Cerebellar cortex (tissue), 1 donor: ENCODE data around the gene CLK2.
"Not testable (repeated sequence)": the region's sequence is repeated elsewhere in the genome, so short reads cannot be mapped to it uniquely, and the experiment has no call there.

ENCODE experiments used
- DNase-seq: peaks from one replicate; pipeline ENCODE4 v3.0.0-alpha.2; 2015; ENCODE audit warnings: low spot score

Gene CLK2

DNA sequence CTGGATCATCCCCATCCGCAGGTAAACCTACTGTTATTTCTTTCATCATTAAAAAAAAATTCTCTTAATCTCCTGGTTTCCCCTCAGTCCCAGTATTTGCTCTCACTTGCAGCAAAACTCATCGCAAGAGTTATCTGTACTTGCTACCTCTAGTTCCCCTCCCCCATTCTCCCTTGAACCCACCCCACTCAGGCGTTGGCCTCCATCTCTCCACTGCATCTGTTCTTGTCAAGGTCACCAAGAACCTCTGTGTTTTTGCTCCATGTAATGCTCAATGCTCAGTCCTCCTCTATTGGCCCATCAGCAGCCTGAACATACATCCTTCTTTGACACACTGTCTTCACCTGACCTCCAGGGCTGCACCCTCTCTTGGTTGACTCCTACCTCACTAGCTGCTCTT, 23.4 kb upstream of the CLK2 start:
- no peak for DNase-seq

DNA sequence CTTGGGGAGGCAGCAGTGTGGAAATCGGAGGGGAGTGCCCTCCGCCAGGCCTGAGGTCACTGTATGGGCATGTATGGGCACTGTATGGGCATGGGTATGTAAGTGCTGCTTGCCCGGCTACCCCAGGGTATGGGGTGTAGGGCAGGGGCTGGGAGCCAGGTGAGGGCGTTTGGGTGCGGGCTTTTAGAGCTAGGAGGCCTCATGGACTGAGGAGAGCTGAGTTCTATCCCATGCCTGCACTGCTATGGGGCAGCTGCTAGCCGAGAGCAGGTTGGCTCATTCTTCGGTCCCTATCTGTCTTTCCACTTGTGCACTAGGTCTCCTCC, 22.6 kb upstream of the CLK2 start:
- DNase-seq = no peak

DNA sequence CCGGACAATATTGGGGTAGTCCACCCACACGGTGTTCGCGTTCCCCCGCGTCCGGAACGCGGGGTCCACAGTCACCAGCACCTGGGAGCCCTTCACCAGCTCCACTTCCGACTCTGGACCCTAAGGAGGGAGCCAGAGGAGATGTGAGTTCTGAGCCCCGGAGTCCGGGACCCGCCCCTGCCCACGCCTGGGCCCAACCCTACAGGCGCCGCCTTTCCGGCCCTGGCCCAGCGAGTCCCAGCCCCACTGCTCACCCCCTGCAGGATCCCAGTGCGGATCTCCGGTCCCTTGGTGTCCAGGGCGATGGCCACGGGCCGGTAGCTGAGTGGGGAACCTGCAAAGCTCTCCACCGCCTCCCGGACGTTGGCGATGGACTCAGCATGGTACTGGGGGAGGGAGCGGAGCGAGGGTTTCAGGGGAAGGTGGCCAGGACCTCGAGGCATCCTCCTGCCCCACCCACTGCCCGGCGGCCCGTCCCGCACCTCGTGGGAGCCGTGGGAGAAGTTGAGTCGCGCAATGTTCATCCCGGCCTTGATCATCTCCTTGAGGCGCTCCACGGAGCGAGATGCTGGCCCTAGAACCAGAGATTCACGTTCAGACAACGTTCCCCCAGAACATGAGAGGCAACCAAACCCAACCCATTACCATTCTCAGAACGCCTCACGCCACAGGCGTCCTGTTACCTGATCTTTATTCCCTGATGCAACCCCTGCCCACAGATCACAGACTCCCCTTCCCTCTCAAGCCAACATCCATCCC, 22.1 kb upstream of the CLK2 start:
- no peak for DNase-seq

DNA sequence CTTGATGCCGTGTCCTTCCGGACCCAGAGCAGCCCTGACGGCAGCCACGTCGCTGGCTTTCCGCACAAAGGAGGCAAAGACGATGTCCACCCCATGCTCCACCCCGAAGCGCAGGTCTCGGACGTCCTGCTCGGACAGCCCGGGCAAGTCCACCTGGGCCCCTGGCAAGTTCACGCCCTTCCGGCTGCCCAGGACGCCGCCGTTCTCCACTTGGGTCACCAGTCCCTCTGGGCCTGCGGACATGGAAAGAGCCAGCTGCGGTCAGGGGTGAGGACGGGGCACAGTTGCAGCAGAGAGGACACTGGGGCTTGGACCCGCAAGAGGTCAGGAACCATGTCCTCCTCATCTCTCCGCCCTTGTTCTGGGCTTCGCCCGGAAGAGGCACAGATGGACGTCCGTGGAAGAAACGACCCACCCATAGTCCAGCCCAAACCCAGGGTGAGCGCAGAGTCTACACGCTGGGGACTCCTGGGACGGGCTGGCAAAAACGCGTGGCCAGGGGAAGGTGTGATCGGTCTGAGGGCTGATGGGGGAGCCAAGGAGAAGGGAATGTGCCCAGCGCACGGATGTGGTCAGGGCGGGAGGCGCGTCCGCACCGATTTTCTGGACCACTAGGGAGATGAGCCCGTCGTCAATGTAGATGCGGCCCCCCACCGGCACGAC, 21.3 kb upstream of the CLK2 start:
- no peak for DNase-seq

DNA sequence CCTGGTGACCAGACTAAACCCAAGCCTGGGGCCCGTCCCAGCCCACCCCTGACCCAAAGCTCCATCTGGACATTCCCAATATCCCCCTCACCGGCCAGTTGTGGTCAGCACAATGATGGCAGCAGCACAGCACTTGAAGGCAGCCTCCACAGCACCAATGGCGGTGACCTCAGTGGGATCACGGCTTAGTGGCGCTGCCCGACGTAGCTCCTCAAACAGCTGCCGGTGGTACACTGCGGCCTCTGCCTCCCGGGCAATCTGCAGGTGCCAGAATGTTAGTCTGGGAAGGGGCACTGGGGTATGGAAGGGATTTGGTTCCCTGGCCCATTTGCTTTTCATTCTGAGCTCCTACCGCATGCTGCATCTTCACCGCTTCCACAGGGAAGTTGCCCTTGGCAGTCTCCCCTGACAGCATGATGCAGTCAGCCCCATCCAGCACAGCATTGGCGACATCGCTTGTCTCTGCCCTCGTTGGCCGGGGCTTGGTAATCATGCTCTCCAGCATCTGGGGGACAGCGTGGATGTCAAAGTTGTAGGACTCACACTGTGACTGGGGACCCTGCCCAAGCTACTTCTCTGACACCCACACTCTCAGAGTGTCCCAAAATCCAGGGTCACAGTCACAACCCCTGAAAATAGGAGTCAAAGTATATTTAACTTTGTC, 19.9 kb upstream of the CLK2 start:
- no peak for DNase-seq

DNA sequence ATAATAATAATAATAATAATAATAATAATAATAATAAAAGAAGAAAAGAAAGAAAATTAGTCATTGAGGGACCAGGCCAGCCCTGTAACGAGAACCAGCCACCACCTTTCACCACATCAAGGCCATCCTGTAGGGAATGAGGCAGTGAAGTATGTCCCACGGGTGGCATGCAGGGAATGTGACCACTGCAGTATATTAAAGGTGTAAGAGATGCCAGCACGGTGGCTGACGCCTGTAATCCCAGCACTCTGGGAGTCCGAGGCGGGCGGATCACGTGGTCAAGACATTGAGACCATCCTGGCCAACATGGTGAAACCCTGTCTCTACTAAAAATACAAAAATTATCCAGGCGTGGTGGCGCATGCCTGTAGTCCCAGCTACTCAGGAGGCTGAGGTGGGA, 17.7 kb upstream of the CLK2 start:
- not testable (repeated sequence) for DNase-seq

DNA sequence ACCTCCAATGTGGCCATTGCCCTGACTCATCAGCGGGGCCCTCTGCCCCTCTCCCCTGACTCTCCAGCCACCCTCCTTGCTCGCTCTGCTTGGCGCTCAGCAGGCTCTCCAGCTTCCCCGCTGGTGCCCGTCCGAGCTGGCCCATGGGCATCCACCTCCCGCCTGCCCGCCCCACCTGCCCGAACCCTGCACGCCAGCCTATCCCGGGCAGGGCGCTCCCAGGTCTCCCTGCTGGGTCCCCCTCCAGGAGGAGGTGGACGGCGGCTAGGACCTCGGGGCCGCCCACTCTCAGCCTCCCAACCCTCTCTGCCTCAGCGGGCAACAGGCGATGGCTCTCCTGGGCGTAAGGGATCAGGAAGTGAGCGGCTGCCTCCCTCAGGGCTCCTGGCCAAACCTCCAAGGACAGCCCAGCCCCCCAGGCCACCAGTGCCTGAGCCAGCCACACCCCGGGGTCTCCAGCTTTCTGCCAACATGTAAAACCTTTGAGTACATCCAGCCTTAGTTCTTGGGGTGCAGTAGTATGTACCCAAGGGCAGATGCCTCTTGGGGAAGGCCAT, 14.8 kb upstream of the CLK2 start:
- no peak for DNase-seq

DNA sequence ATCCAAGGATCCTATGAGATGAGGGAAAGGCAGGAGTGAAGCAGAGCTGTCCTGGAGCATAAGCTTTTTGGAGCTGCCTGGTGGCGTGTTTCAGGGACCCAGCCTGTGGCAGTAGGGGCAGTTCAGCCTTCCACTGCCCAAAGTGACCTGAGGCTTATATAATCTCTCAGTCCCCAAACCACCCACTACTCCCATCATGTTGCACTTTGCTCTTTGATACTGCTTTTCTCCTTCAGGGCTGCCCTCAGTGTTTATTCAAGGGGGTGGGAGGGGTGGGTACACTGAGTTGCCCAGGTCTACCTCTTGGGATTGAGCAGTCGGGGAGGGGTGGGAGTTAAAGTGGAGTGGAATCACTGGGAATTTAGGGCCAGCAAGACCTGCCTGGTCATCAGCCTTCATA, 13.2 kb upstream of the CLK2 start:
- DNase-seq = no peak

DNA sequence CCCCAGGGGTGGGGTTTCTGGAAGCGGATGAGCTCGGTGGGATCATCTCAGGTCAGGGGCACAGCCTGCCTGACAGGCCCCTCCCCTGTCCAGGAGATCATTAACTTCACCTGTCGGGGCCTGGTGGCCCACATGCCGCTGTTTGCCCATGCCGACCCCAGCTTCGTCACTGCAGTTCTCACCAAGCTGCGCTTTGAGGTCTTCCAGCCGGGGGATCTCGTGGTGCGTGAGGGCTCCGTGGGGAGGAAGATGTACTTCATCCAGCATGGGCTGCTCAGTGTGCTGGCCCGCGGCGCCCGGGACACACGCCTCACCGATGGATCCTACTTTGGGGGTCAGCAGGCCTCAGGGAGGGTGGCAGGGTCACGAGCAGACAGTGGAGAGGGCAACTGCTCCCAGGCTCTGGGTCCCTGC, 12.3 kb upstream of the CLK2 start:
- no peak for DNase-seq

DNA sequence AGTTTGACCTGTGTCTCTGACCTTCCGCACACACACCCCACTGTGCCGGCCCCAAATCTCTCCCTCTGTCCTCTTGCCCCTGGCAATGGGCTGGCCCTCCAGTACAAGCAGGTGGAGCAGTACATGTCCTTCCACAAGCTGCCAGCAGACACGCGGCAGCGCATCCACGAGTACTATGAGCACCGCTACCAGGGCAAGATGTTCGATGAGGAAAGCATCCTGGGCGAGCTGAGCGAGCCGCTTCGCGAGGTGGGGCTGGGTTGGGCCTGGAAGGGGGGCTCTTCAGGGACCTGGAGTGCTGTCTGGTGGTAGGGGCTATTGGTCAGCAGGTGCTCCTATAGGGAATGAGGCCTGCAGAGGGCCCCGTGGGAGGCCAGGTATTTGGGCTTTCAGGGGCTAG, 11.8 kb upstream of the CLK2 start:
- no peak for DNase-seq

DNA sequence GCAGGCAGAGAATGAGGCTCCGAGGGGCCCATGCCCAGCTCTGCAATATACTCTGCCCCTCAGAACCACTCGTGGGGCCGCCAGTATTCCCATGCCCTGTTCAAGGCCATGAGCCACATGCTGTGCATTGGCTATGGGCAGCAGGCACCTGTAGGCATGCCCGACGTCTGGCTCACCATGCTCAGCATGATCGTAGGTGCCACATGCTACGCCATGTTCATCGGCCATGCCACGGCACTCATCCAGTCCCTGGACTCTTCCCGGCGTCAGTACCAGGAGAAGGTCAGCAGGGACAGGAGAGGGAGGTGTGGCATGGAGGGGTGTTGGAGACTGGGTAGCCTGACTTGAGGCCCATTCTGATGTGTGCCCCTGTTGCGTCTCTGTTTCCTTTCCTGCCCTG, 11.2 kb upstream of the CLK2 start:
- no peak for DNase-seq

DNA sequence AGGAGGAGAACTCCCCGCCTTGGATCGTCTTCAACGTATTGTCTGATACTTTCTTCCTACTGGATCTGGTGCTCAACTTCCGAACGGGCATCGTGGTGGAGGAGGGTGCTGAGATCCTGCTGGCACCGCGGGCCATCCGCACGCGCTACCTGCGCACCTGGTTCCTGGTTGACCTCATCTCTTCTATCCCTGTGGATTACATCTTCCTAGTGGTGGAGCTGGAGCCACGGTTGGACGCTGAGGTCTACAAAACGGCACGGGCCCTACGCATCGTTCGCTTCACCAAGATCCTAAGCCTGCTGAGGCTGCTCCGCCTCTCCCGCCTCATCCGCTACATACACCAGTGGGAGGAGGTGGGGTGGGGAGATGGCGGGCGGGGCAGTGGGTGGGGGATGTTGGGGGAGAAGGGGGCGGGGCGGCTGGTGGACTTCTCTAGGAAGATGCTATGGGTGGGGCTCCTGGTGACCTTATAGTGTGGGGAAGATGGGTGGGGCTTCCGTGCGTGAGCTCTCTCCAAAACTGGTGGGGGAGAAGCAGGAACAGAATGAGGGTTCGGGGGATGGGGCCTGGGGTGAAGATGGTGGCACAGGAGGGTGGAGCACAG, 9.3 kb upstream of the CLK2 start:
- no peak for DNase-seq

DNA sequence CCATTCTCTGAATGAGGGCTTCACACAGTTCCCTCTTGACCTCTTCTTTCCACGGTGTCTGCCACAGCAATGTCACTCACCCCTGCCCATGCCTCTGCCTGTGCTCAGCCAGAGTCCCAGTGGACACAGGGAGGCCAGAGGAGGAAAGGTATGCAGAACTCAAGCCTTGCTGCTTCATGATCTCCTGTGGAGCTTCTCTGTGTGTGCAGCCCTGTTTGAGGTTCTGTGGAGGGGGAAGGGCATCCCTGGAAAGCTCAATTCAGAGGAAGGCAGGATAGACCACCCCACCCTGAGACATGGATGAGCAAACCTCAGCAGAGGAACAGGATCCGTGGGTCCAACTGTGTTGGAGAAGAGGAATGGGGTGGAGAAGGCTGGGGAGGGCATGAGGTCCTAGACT, 6.0 kb upstream of the CLK2 start:
- DNase-seq = peak; percentile 22

DNA sequence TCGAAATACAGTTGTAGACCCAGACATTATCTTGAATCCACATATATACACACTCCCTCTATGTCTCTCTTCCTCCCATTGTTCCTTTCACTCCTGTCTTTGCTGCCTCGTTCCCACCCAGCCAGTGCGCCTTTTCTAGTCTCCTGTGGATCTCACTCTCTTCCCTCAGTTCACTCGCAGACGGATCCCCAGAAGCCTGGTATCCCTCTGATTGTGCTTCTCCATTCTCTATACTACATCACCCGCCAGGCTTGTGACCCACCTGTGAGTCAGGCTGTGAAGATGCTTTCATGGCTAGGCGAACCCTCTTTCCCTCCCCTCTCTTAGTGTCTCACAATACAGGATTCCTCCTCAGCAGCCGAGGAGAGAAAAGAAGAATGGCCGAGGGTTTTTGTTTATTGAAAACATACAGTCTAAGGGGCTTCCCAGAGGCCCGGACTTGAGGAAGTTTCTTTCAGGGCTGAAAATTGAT, 5.4 kb upstream of the CLK2 start:
- DNase-seq = no peak

DNA sequence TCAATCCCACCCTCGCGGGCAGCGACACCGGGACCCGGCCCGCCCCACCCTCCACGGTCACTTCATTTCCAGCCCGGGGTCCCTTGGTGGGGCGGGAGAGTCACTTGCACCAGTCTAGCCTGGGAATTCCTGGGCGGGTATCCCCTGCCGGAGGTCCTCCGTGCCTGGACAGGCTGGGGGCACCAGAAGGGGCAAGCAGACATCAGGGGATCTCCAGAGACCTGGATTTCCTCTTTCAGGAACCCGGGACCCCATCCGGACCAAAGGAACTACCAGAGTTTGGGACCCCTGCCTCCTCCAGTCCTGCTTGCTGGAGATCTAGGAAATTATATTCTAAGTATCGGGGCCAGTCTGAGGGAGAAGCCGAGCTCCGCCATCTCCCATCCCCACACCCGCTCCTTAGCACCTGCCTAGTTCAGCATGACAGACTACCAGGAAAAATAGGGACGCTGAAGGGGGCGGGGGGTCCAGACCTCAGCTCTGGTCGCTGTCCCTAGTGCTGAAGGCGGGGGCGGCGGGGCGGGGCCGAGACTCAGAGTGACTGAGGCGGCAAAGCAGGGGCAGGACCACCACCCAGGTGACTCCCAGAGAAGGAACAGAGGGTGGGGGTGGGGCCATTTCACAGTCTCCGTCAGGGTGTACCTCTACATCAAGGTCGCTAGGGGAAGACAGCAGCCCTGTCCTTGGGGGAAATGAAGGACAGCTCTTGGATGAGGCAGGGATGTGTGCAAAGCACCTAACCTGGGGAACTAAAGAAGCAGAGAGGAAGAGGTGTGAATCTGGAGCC, 4.8 kb upstream of the CLK2 start:
- peak; percentile 89 for DNase-seq

DNA sequence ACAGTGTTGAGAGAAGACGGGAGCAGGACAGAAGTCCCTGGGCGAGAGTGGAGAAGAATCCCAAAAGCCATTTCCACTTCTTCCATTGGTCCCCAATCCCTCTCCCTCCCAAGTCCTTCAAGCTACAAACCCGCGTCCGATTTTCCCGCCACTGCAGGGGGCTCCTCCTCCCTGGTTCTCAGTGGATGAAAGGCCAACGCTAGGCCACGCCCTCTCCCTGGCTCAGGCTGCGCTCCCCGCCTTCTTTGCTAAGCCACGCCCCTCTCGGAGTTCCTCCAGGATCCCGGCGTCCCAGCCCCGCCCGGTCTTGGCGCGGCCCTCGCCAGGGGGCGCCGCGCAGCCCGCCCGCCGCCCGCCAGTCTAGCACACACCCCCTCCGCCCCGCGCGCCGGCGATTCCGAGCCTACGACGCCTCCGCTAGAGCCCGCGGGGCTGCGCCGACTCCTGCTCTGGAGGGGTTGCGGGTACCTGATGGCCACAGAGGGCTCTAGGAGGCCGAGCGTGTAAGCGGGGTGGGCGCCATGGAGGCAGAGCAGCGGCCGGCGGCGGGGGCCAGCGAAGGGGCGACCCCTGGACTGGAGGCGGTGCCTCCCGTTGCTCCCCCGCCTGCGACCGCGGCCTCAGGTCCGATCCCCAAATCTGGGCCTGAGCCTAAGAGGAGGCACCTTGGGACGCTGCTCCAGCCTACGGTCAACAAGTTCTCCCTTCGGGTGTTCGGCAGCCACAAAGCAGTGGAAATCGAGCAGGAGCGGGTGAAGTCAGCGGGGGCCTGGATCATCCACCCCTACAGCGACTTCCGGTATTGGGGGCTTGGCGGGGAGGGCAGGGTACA, 4.0 kb upstream of the CLK2 start, which contains the start of gene HCN3:
Gene HCN3, plus strand, starts transcription at position 394 of the 832 bp plus-strand sequence. Its CDS starts 128 bp downstream, at position 522.
- DNase-seq = peak; percentile 99

DNA sequence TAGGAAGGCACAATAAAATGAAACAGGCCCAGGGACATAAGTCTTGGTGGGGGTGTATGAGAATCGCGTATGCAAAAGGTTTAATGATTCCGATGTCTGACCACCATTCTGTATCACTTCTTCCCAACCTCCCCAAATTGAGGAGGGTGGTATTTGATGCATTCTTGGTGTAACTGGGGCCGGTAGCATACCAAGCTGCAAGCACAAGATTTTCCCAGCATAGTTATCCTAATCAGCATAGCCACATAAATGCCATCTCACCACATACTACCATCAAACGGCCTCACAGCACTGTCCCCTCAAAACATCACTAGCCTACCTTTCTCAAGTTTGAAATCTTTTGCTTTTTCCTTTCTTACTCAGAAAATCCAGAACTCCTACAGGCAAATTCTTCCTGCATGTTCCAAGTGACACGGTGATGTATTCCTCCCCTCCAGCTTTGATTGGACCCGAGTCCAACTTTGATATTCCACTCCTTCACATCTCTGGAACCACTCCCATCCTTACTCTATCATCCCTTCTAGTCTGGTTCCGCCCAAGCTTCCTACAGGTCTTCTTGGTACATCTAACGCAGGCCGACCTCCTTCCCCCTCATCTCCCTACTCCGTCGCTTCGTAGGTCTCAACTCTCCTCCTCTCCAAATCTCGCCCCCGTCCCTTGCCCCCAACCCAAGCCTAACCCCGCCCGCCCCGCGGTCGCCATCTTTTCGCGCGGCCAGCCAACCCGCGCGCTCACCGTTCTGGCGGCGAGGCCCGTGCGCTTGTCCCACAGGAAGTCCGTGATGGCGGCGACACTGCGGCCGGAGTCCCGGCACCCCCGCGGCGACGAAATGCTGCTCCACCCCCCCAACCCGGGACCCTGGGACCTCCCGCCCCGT, 600 bp downstream of the CLK2 start:
- DNase-seq = no peak

DNA sequence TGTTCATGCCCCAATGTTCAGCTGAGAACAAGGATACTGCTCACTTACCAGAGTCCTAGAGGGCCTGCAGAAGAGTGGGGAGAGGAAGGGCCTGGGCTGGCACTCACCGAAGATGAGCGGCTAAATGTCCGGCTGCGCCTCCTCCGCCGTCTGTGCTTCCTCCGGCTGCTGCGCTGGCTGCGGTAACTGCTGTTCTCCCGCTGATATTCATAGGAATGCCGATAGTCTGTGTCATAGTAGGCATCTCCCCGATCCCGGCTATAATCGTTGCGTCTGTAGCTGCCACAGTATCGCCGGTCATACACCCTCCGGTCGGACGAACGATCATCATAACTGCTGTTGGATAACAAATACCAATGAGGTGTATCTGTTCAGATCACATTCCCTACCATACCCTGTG, 3.9 kb downstream of the CLK2 start:
- DNase-seq = no peak

DNA sequence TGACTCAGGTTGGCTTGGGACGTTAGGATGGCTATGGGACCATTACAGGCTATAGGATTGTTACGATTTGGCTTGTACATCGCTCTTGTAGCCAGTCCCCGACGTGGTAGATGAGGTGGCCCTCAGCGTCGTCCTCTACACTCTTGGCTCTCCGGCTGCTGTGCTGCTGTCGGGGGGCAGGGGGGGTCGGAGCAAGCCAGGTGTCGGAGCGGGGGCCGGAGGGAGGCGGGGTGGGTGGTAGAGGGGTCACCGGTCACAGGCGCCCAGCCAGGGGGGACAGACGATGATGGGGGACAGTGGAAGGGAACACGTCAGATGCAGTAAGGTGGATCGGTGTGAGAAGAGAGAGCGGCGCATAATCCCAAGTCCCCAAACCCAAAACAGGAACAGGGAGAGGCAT, 4.7 kb downstream of the CLK2 start:
- DNase-seq = no peak

DNA sequence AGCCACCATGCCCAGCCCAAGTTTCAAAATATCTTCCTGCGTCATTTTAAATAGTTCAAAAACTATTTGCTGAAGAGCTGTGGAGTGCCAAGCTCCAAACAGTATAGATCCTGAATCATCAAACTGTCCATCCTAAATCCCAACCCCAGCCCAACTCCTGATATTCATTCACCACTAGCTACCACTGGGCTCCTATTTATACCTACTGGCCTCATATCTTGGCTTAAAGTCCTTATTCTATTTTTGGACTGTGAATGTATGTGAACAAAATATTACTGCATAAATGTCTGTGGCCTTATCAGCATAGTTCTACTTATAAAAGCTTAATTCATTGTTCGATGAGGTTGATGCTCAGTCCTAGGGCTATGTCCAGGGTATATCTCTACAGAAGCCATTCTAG, 5.9 kb downstream of the CLK2 start:
- no peak for DNase-seq
